Panc1 (cell line): ENCODE data around the gene KRTAP10-4.

ENCODE experiments used
- POLR2AphosphoS5 ChIP-seq: IDR thresholded peaks from 2 replicates; pipeline ENCODE4 v1.6.1; 2012; ENCODE audit warnings: mild to moderate bottlenecking, low read depth, low read length, moderate library complexity
- TF ChIP-seq, protein P1 (sequence below): fragments of 450-650 bp; IDR thresholded peaks from 2 replicates; pipeline ENCODE4 v1.5.1; 2017; ENCODE audit warnings: mild to moderate bottlenecking
- TF ChIP-seq, protein P2 (sequence below), 2 experiments: IDR thresholded peaks; 2 replicates each; pipeline ENCODE4 v1.6.1; 2011 to 2012; ENCODE audit warnings: low read depth in 2 of 2, control low read depth in 1 of 2, low read length in 1 of 2, mild to moderate bottlenecking in 1 of 2, moderate library complexity in 1 of 2; ENCODE audit not compliant: insufficient read depth in 1 of 2

DNA sequence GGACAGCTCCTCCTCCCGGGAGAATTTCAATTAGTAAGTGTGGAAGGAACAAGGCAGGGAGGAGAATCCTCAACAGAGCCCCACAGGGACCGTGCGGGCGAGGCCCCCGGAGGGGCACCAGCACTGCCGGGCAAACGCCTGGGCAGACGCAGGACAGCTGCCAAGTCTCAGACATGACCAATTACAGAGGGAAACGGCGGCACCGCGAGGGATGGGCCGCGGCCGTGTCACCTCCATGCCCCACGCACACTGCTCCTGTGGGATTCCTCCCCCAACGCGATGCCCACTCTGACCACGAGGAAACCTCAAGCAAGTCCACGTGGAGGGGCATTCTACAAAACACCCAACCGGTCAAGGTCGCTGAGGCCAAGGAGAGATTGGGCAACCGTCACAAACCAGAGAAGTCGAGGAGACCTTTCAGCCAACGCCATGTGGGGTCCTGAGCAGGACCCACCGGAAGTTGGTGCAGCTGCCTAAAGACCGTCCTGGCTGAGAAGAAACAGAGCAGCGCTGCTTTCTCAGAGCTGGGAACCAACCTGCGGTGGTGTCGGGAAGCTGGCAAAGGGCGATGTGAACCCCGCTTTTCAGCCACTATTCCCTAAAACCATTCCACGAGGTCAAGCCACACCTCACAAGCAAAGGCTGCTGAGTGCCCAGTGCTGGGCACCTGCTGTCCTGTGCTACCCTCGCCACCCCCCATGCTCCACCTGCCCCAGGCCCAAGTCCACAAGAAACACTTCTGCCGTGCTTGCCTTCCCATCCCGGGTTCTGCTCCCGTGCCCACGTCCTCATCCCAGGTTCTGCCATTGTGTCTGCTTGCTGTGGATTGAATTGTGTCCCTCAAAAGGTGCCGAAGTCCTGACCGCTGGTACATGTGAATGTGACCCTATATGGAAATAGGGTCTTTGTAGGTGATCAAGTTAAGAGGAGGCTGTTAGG is 1.4 kb upstream of the KRTAP10-4 start:
- TF ChIP-seq, protein P1, sequence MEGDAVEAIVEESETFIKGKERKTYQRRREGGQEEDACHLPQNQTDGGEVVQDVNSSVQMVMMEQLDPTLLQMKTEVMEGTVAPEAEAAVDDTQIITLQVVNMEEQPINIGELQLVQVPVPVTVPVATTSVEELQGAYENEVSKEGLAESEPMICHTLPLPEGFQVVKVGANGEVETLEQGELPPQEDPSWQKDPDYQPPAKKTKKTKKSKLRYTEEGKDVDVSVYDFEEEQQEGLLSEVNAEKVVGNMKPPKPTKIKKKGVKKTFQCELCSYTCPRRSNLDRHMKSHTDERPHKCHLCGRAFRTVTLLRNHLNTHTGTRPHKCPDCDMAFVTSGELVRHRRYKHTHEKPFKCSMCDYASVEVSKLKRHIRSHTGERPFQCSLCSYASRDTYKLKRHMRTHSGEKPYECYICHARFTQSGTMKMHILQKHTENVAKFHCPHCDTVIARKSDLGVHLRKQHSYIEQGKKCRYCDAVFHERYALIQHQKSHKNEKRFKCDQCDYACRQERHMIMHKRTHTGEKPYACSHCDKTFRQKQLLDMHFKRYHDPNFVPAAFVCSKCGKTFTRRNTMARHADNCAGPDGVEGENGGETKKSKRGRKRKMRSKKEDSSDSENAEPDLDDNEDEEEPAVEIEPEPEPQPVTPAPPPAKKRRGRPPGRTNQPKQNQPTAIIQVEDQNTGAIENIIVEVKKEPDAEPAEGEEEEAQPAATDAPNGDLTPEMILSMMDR: no peak
- no peak for TF ChIP-seq POLR2AphosphoS5
- TF ChIP-seq, protein P2, sequence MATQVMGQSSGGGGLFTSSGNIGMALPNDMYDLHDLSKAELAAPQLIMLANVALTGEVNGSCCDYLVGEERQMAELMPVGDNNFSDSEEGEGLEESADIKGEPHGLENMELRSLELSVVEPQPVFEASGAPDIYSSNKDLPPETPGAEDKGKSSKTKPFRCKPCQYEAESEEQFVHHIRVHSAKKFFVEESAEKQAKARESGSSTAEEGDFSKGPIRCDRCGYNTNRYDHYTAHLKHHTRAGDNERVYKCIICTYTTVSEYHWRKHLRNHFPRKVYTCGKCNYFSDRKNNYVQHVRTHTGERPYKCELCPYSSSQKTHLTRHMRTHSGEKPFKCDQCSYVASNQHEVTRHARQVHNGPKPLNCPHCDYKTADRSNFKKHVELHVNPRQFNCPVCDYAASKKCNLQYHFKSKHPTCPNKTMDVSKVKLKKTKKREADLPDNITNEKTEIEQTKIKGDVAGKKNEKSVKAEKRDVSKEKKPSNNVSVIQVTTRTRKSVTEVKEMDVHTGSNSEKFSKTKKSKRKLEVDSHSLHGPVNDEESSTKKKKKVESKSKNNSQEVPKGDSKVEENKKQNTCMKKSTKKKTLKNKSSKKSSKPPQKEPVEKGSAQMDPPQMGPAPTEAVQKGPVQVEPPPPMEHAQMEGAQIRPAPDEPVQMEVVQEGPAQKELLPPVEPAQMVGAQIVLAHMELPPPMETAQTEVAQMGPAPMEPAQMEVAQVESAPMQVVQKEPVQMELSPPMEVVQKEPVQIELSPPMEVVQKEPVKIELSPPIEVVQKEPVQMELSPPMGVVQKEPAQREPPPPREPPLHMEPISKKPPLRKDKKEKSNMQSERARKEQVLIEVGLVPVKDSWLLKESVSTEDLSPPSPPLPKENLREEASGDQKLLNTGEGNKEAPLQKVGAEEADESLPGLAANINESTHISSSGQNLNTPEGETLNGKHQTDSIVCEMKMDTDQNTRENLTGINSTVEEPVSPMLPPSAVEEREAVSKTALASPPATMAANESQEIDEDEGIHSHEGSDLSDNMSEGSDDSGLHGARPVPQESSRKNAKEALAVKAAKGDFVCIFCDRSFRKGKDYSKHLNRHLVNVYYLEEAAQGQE (IDR thresholded peaks at IDR 0.05; ENCODE audit: insufficient read depth in 1 of 2, low read depth in 2 of 2, low read length in 1 of 2): no peak
